ENCODE results near the gene PWWP2B. TPM values are rescaled to one million over a fixed set of nuclear protein-coding genes. Genes with fewer than 3 reads are reported as not detected.

Gene PWWP2B
- total and polyA plus RNA-seq, 2 experiments from 2014 or later, result 2.3 to 12.8 TPM

DNA sequence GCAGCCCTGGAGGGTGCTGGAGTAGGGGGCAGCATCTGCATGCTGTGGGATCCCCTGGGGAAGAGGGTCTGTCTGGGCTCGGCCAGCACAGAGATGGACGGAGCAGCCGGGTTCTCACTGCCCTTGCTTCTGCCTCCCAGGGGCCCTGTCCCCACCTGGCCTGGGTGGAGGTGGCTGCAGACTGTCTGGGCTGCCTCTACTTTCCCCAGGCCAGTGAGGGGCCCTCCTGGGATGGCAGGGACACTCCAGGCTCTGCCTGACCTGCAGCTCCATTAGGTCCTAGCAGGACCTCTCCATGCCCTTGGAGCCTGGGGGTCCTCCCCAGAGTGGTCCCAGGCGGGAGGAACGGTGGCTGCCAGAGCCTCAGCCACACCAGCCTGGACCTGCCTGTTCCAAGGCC is 63.7 kb downstream of the PWWP2B start:
- no peaks in the 10 kb centered on the region for H3K27me3 ChIP-seq (ENCODE audit: insufficient read depth)
- Mint-ChIP-seq H3K4me1 (peaks cover 2% of the 10 kb centered on the region; the same call in 2 of the 3 replicates), H3K27me3 (ENCODE audit: insufficient read depth, low read depth, poor library complexity) (peaks cover 15% of the 10 kb centered on the region), H3K4me3 (no peak overlapping the region), H3K9me3 (no peaks in the 10 kb centered on the region), H3K27ac (no peak overlapping the region), H3K36me3 (ENCODE audit: low read depth) (no peaks in the 10 kb centered on the region)
- H3K27ac ChIP-seq (ENCODE audit: low read depth), result no peak overlapping the region
- H4K20me1 ChIP-seq (replicated peaks; ENCODE audit: insufficient read depth), result no peaks in the 10 kb centered on the region
- TF ChIP-seq, protein P1, sequence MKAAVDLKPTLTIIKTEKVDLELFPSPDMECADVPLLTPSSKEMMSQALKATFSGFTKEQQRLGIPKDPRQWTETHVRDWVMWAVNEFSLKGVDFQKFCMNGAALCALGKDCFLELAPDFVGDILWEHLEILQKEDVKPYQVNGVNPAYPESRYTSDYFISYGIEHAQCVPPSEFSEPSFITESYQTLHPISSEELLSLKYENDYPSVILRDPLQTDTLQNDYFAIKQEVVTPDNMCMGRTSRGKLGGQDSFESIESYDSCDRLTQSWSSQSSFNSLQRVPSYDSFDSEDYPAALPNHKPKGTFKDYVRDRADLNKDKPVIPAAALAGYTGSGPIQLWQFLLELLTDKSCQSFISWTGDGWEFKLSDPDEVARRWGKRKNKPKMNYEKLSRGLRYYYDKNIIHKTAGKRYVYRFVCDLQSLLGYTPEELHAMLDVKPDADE (IDR thresholded peaks at IDR 0.05), result no peak
- TF ChIP-seq ZNF114 (CRISPR knock-in tag; IDR thresholded peaks at IDR 0.05) (no peak), EZH2phosphoT487 (IDR thresholded peaks at IDR 0.05; ENCODE audit: unreplicated experiment) (no peak), STAT1 (IDR thresholded peaks at IDR 0.05; ENCODE audit: unreplicated experiment) (no peak), EZH2 (IDR thresholded peaks at IDR 0.05; ENCODE audit: low read depth, unreplicated experiment) (no peak), CREB1 (CRISPR knock-in tag; IDR thresholded peaks at IDR 0.05; ENCODE audit: low read depth) (no peak), POLR2AphosphoS5 (IDR thresholded peaks at IDR 0.05; ENCODE audit: low read depth) (no peak), NANOG (IDR thresholded peaks at IDR 0.05; ENCODE audit: borderline replicate concordance) (no peak), JUNB (IDR thresholded peaks at IDR 0.05; ENCODE audit: unreplicated experiment) (no peak), ZNF331 (CRISPR knock-in tag; IDR thresholded peaks at IDR 0.05; ENCODE audit: low read depth) (no peak)
- TF ChIP-seq, protein P2, sequence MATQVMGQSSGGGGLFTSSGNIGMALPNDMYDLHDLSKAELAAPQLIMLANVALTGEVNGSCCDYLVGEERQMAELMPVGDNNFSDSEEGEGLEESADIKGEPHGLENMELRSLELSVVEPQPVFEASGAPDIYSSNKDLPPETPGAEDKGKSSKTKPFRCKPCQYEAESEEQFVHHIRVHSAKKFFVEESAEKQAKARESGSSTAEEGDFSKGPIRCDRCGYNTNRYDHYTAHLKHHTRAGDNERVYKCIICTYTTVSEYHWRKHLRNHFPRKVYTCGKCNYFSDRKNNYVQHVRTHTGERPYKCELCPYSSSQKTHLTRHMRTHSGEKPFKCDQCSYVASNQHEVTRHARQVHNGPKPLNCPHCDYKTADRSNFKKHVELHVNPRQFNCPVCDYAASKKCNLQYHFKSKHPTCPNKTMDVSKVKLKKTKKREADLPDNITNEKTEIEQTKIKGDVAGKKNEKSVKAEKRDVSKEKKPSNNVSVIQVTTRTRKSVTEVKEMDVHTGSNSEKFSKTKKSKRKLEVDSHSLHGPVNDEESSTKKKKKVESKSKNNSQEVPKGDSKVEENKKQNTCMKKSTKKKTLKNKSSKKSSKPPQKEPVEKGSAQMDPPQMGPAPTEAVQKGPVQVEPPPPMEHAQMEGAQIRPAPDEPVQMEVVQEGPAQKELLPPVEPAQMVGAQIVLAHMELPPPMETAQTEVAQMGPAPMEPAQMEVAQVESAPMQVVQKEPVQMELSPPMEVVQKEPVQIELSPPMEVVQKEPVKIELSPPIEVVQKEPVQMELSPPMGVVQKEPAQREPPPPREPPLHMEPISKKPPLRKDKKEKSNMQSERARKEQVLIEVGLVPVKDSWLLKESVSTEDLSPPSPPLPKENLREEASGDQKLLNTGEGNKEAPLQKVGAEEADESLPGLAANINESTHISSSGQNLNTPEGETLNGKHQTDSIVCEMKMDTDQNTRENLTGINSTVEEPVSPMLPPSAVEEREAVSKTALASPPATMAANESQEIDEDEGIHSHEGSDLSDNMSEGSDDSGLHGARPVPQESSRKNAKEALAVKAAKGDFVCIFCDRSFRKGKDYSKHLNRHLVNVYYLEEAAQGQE (IDR thresholded peaks at IDR 0.05; ENCODE audit: unreplicated experiment), result no peak
- TF ChIP-seq, protein P3, sequence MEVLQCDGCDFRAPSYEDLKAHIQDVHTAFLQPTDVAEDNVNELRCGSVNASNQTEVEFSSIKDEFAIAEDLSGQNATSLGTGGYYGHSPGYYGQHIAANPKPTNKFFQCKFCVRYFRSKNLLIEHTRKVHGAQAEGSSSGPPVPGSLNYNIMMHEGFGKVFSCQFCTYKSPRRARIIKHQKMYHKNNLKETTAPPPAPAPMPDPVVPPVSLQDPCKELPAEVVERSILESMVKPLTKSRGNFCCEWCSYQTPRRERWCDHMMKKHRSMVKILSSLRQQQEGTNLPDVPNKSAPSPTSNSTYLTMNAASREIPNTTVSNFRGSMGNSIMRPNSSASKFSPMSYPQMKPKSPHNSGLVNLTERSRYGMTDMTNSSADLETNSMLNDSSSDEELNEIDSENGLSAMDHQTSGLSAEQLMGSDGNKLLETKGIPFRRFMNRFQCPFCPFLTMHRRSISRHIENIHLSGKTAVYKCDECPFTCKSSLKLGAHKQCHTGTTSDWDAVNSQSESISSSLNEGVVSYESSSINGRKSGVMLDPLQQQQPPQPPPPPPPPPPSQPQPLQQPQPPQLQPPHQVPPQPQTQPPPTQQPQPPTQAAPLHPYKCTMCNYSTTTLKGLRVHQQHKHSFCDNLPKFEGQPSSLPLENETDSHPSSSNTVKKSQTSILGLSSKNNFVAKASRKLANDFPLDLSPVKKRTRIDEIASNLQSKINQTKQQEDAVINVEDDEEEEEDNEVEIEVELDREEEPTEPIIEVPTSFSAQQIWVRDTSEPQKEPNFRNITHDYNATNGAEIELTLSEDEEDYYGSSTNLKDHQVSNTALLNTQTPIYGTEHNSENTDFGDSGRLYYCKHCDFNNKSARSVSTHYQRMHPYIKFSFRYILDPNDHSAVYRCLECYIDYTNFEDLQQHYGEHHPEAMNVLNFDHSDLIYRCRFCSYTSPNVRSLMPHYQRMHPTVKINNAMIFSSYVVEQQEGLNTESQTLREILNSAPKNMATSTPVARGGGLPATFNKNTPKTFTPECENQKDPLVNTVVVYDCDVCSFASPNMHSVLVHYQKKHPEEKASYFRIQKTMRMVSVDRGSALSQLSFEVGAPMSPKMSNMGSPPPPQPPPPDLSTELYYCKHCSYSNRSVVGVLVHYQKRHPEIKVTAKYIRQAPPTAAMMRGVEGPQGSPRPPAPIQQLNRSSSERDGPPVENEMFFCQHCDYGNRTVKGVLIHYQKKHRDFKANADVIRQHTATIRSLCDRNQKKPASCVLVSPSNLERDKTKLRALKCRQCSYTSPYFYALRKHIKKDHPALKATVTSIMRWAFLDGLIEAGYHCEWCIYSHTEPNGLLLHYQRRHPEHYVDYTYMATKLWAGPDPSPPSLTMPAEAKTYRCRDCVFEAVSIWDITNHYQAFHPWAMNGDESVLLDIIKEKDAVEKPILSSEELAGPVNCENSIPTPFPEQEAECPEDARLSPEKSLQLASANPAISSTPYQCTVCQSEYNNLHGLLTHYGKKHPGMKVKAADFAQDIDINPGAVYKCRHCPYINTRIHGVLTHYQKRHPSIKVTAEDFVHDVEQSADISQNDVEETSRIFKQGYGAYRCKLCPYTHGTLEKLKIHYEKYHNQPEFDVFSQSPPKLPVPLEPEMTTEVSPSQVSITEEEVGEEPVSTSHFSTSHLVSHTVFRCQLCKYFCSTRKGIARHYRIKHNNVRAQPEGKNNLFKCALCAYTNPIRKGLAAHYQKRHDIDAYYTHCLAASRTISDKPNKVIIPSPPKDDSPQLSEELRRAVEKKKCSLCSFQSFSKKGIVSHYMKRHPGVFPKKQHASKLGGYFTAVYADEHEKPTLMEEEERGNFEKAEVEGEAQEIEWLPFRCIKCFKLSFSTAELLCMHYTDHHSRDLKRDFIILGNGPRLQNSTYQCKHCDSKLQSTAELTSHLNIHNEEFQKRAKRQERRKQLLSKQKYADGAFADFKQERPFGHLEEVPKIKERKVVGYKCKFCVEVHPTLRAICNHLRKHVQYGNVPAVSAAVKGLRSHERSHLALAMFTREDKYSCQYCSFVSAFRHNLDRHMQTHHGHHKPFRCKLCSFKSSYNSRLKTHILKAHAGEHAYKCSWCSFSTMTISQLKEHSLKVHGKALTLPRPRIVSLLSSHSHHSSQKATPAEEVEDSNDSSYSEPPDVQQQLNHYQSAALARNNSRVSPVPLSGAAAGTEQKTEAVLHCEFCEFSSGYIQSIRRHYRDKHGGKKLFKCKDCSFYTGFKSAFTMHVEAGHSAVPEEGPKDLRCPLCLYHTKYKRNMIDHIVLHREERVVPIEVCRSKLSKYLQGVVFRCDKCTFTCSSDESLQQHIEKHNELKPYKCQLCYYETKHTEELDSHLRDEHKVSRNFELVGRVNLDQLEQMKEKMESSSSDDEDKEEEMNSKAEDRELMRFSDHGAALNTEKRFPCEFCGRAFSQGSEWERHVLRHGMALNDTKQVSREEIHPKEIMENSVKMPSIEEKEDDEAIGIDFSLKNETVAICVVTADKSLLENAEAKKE (CRISPR knock-in tag; IDR thresholded peaks at IDR 0.05), result no peak
- TF ChIP-seq, protein P4, sequence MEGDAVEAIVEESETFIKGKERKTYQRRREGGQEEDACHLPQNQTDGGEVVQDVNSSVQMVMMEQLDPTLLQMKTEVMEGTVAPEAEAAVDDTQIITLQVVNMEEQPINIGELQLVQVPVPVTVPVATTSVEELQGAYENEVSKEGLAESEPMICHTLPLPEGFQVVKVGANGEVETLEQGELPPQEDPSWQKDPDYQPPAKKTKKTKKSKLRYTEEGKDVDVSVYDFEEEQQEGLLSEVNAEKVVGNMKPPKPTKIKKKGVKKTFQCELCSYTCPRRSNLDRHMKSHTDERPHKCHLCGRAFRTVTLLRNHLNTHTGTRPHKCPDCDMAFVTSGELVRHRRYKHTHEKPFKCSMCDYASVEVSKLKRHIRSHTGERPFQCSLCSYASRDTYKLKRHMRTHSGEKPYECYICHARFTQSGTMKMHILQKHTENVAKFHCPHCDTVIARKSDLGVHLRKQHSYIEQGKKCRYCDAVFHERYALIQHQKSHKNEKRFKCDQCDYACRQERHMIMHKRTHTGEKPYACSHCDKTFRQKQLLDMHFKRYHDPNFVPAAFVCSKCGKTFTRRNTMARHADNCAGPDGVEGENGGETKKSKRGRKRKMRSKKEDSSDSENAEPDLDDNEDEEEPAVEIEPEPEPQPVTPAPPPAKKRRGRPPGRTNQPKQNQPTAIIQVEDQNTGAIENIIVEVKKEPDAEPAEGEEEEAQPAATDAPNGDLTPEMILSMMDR (conservative IDR thresholded peaks at IDR 0.05; ENCODE audit: low read depth in 2 of 2), result no peak
- H3K4me3 ChIP-seq, result no peak overlapping the region
- no peaks in the 10 kb centered on the region for H3K4me1 ChIP-seq (ENCODE audit: insufficient read depth)
- no peaks in the 10 kb centered on the region for H3K36me3 ChIP-seq (ENCODE audit: insufficient read depth)
- DNase-seq (ENCODE audit: low spot score) (no peak), ATAC-seq (no peak)
- H2AFZ ChIP-seq, result no peak overlapping the region
- H3F3A ChIP-seq (replicated peaks; ENCODE audit: low read depth), result no peaks in the 10 kb centered on the region
- no peak overlapping the region for H3K4me2 ChIP-seq
- no peaks in the 10 kb centered on the region for H3K9me2 ChIP-seq (ENCODE audit: insufficient read depth)
- no peaks in the 10 kb centered on the region for H3K79me2 ChIP-seq (replicated peaks; ENCODE audit: insufficient read depth)
